GM18517 (cell line): ENCODE measurements around the gene ARHGAP18.

Source experiments
- ATAC-seq: cut with Tn5 transposase; IDR thresholded peaks from one replicate; pipeline ENCODE4 v1.9.1; 2021; ENCODE audit warnings: mild to moderate bottlenecking, moderate library complexity; ENCODE audit not compliant: unreplicated experiment

The ARHGAP18 gene

DNA sequence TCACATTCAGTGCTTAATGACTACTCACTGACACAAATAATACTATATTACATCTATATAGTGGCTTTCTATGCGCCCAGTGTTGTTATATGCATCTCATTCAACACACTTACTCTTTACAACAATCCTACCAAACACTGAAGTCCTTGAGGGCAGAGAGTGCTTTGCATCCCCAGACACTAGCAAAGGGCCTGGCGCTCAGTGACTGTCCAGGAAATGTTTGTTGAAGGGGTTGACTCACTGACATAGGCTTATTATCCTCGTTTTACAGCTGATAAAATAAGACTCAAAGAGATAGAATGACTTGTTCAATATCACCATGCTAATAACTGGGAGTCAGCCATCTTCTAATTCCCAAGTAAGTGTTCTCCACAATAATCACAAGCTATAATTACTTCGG lies 163.3 kb downstream of the ARHGAP18 start:
- no peak for ATAC-seq

DNA sequence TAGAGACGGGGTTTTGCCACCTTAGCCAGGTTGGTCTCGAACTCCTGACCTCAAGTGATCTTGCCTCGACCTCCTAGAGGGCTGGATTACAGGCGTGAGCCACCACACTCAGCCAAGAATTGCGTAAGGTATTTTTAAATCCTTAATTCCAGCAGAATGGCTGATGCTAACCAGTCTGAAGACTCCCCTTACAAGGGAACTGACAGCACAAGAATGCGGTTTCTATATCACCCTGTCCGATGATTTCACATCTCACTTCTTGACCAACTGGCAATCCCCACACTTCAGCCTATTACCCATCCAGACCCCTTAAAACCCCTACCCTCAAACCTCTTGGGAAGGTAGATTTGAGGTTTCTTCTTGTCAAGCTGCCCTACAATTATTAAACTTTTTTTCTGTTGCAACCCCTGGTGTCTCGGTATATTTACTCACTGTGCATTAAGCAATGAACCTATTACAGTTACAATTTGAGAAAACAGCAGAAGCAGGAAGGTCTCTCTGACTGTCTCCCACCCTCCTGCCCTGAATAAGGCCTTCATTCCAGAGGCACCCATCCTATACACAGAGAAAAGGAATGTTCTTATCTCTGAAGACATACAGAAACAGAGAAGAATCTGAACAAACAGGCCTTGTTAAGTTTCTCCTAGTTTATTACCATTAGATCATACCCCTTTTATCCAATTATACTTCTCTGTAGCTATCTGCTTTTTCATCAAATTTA lies 164.9 kb downstream of the ARHGAP18 start:
- no peak for ATAC-seq

DNA sequence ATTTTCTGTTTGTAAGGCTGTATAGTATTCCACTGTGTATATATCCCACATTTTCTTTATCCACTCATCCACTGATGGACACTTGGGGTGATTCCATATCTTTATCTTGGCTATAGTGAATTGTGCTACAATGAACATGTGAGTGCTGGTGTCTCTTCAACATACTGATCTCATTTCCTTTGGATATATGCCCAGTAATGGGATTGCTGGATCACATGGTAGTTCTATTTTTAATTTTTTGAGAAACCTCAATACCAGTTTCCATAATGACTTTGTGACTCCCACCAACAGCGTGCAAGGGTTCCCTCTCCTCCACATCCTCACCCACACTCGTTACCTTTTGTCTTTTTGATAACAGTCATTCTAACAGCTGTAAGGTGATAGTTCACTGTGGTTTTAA lies 166.0 kb downstream of the ARHGAP18 start:
- ATAC-seq = no peak

DNA sequence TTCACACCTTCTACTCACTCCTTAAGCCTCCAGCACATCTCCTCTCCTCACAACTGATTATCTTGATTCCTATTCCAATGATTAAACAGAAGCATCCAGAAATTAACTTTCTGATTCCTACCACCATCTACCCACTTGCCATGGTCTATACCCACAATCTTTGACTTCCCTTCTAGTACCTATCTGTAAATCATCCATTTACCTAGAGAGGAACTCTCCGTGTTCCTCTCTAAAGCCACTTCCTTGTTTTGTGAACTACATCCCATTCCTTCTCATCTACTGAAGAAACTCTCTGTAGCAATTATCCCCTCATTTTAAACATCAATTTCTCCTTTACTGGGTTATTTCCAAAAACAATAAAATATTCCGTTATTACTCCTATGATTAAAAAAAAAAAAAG lies 167.3 kb downstream of the ARHGAP18 start:
- no peak for ATAC-seq

DNA sequence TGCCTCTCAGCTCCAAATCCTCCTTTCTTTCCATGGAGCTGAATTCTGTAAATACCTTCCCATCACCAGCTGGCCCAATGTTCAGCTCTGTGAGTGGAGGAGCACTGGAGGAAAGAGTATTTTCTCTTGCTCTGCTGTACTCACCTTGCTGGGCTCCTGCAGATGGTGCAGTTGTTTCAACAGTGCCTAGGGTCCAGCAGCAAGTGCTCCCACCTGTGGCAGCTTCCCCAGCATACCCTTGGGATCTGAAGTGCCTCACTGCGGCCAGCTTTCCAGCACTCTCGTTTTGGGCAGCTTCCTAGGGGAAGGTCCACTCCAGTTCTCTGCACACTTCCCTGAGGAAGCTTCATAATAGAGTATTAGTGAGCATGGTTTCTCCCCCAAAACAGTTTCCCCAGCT lies 170.9 kb downstream of the ARHGAP18 start:
- ATAC-seq = no peak

DNA sequence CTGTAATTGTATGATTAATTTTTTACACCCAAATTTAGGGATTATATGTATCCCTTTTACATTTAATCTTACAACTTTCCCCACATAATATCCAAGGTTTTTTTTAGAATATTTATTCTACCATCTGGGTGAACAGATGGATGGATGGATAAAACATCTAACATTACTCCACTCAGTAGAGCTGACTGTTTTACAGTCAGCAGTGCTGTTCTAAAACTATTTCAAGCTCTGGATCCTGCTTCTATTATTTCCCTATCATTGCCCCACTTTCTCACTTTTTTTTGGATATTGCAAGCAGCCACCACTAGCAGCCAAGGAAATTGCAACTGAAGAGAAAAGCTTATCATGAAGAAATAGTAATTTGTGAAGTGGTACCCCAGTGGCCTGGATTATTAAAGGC lies 173.7 kb downstream of the ARHGAP18 start:
- no peak for ATAC-seq

DNA sequence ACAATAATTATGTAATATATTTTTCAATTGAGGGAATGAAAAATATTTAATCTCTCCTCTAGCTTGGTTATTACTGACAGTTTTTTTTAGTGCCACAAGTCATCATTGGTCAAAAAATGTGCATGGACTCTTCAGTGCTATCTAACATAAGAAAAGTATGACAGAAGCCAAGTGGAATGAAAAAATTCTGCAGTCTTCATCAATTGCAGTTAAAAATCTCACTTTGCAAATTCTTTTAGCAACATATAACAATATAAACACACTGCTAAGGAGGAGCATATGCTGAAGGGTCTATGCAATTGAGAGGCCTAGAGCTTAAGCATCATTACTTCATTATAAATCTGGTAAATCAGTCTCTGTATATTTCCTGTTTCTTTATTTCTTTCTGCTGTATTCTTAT lies 175.1 kb downstream of the ARHGAP18 start:
- no peak for ATAC-seq
